Stomach (tissue), 9 donors: ENCODE measurements around the gene PCBD1. TPM values are rescaled to one million over a fixed set of nuclear protein-coding genes. Genes with fewer than 3 reads are reported as not detected.
"Not testable (repeated sequence)": the region's sequence is repeated elsewhere in the genome, so short reads cannot be mapped to it uniquely, and the experiment has no call there.

Experiments
- DNase-seq, 2 donors: peaks; one replicate each; pipeline versions ENCODE4 v3.0.0 to v3.0.0-alpha.2; 2013 to 2019
- H3K27ac ChIP-seq, 5 donors: fragments of 200-600 bp in 4 of 5; sonication (generic) in 4 of 5; one replicate each; pipeline ENCODE4 v1.5.1; 2013 to 2019; ENCODE audit warnings: mild to moderate bottlenecking in 1 of 5, moderate library complexity in 1 of 5
- H3K27me3 ChIP-seq, 3 donors: fragments of 200-600 bp; sonication (generic); one replicate each; pipeline ENCODE4 v1.5.1; 2017 to 2019; ENCODE audit warnings: mixed run types in 1 of 3
- H3K36me3 ChIP-seq, 4 donors: fragments of 200-600 bp; sonication (generic); 1 replicate in 3 of 4; 2 replicates in 1 of 4; pipeline ENCODE4 v1.5.1; 2016 to 2019
- H3K4me1 ChIP-seq, 4 donors: fragments of 200-600 bp; sonication (generic); one replicate each; pipeline ENCODE4 v1.5.1; 2016 to 2019
- H3K4me3 ChIP-seq, 4 donors: fragments of 200-600 bp; sonication (generic) in 3 of 4; one replicate each; pipeline ENCODE4 v1.5.1; 2016 to 2019; ENCODE audit warnings: mild to moderate bottlenecking in 1 of 4
- H3K9me3 ChIP-seq, 4 donors: fragments of 200-600 bp; sonication (generic); one replicate each; pipeline ENCODE4 v1.5.1; 2016 to 2019
- CTCF ChIP-seq, 7 experiments: fragments of 450-650 bp in 4 of 7; fragments of 200-600 bp in 3 of 7; sonication (generic) in 3 of 7; IDR thresholded peaks; one replicate each; pipeline ENCODE4 v1.5.1; 2016 to 2019; ENCODE audit warnings: antibody characterized with exemption in 7 of 7, control low read depth in 2 of 7, mild to moderate bottlenecking in 1 of 7
- EP300 ChIP-seq: sonication (generic); formaldehyde crosslinking; IDR thresholded peaks from one replicate; pipeline ENCODE4 v1.6.1; 2017; ENCODE audit warnings: antibody characterized with exemption
- POLR2A ChIP-seq, 4 donors: fragments of 450-650 bp; IDR thresholded peaks; one replicate each; pipeline ENCODE4 v1.6.1; 2016; ENCODE audit warnings: antibody characterized with exemption in 4 of 4, control low read depth in 2 of 4, mild to moderate bottlenecking in 1 of 4, moderate library complexity in 1 of 4
- POLR2AphosphoS5 ChIP-seq, 3 donors: sonication (generic); formaldehyde crosslinking; IDR thresholded peaks; one replicate each; pipeline ENCODE4 v1.6.1; 2016; ENCODE audit warnings: antibody characterized with exemption in 3 of 3
- WGBS, 5 donors: extraction: QIAGEN DNeasy Blood & Tissue Kit in 3 of 5; methylation state at CpG; one replicate each; pipeline versions ENCODE4 v1.1.5 to v1.1.7; 2013 to 2018; 5-methylcytosine and 5-hydroxymethylcytosine counted together
- intact Hi-C: fragments of 100-400 bp; cut with DNase I; formaldehyde crosslinking; loops from one replicate; pipeline ENCODE4 v1.15.1; 2023; ENCODE audit warnings: low total_unique reads
- polyA plus RNA-seq, 3 donors: library from polyadenylated mRNA; stranded (reverse); fragments of 200-250 nt; gene quantifications; one replicate each; pipeline ENCODE4 v1.2.3, GENCODE V29; 2013
- total RNA-seq, 5 donors: library from RNA; depleted of rRNA; stranded (reverse); fragments of >200 nt; gene quantifications; one replicate each; pipeline versions ENCODE4 v1.1.0 to v1.2.3, GENCODE V29; 2014 to 2016
- donor health status: healthy with polysubstance abuse.
- donor health status: Bipolar disorder and iron deficiency.
- donor health status: healthy.

Gene PCBD1
- total and polyA plus RNA-seq, 8 donors, result 29.4 to 130 (median 66.1) TPM

- Histone ChIP-seq H3K4me3 (no peak overlapping the region), H3K27me3 (peaks cover 0 to 16% (median 0%) of the 10 kb centered on the region in 3 donors), H3K36me3 (no peaks in the 10 kb centered on the region), H3K9me3 (no peaks in the 10 kb centered on the region), H3K27ac (no peak overlapping the region), H3K4me1 (peaks cover 0 to 21% (median 3%) of the 10 kb centered on the region in 4 donors)
- intact Hi-C loops, result loop anchor here (5.0 kb wide), 1 partner anchor 359 kb away; no protein-coding TSS in a partner anchor
- TF ChIP-seq POLR2AphosphoS5 (IDR thresholded peaks at IDR 0.05) (no peak), EP300 (no peak), POLR2A (IDR thresholded peaks at IDR 0.05) (no peak), CTCF (IDR thresholded peaks at IDR 0.05) (no peak)
- DNase-seq, result no peak
- WGBS, 5 donors, result 63 to 76% (median 74%) methylated on average over 8 of the region's 8 CpGs
Measured at GRCh38 chr10:70923696-70924095, 35.3 kb upstream of the PCBD1 start.

GRCh38 chr10:70921285-70921684 is 32.9 kb upstream of the PCBD1 start:
- H3K9me3 ChIP-seq, result no peaks in the 10 kb centered on the region
- peaks cover 0 to 38% (median 7%) of the 10 kb centered on the region in 3 donors for H3K27me3 ChIP-seq
- intact Hi-C loops, result loop anchor here (5.0 kb wide), 1 partner anchor 361 kb away; no protein-coding TSS in a partner anchor
- no peak overlapping the region for H3K27ac ChIP-seq
- DNase-seq, result no peak
- no peak overlapping the region for H3K4me3 ChIP-seq
- TF ChIP-seq POLR2AphosphoS5 (IDR thresholded peaks at IDR 0.05), result no peak
- TF ChIP-seq CTCF (IDR thresholded peaks at IDR 0.05), result no peak
- TF ChIP-seq POLR2A (IDR thresholded peaks at IDR 0.05), result no peak
- TF ChIP-seq EP300, result no peak
- H3K36me3 ChIP-seq, result no peaks in the 10 kb centered on the region
- WGBS, 5 donors, result 27 to 64% (median 46%) methylated on average over 1 of the region's 1 CpG
- peaks cover 0 to 7% (median 3%) of the 10 kb centered on the region in 4 donors for H3K4me1 ChIP-seq

GRCh38 chr10:70920519-70920918 is 32.2 kb upstream of the PCBD1 start:
- TF ChIP-seq CTCF (IDR thresholded peaks at IDR 0.05) (no peak), POLR2A (IDR thresholded peaks at IDR 0.05) (no peak), EP300 (no peak), POLR2AphosphoS5 (IDR thresholded peaks at IDR 0.05) (no peak)
- H3K27ac ChIP-seq, result no peak overlapping the region
- intact Hi-C loops, result loop anchor here (5.0 kb wide), 1 partner anchor 362 kb away; no protein-coding TSS in a partner anchor
- peaks cover 0 to 2% (median under 1%) of the 10 kb centered on the region in 4 donors for H3K4me1 ChIP-seq
- H3K4me3 ChIP-seq, result no peak overlapping the region
- H3K9me3 ChIP-seq, result no peaks in the 10 kb centered on the region
- 27 to 67% (median 38%) methylated on average over 4 of the region's 4 CpGs for WGBS, 5 donors
- H3K27me3 ChIP-seq, result peaks cover 0 to 38% (median 7%) of the 10 kb centered on the region in 3 donors
- no peaks in the 10 kb centered on the region for H3K36me3 ChIP-seq
- peak; percentile 59 to 76 for DNase-seq

- not testable (repeated sequence) for H3K36me3 ChIP-seq, H3K27ac ChIP-seq, H3K4me1 ChIP-seq, DNase-seq, H3K4me3 ChIP-seq, H3K9me3 ChIP-seq
- H3K27me3 ChIP-seq, result peaks cover 0 to 38% (median 7%) of the 10 kb centered on the region in 3 donors
- intact Hi-C loops, result loop anchor here (5.0 kb wide), 1 partner anchor 362 kb away; no protein-coding TSS in a partner anchor
- 82 to 88% (median 85%) methylated on average over 10 of the region's 10 CpGs for WGBS, 5 donors
Measured at GRCh38 chr10:70919906-70920305, 31.5 kb upstream of the PCBD1 start.

- TF ChIP-seq CTCF (IDR thresholded peaks at IDR 0.05) (no peak), EP300 (no peak), POLR2A (IDR thresholded peaks at IDR 0.05) (no peak), POLR2AphosphoS5 (IDR thresholded peaks at IDR 0.05) (no peak)
- no peaks in the 10 kb centered on the region for H3K36me3 ChIP-seq
- H3K4me1 ChIP-seq, result no peaks in the 10 kb centered on the region
- intact Hi-C loops, result no loop called here
- no peak overlapping the region for H3K4me3 ChIP-seq
- no peaks in the 10 kb centered on the region for H3K9me3 ChIP-seq
- 46 to 74% (median 57%) methylated on average over 15 to 22 of the region's 22 CpGs for WGBS, 5 donors
- no peak overlapping the region for H3K27ac ChIP-seq
- DNase-seq, result peak in 1 of 2 donors; percentile 79
- H3K27me3 ChIP-seq, result peaks cover 0 to 38% (median 7%) of the 10 kb centered on the region in 3 donors
Measured at GRCh38 chr10:70918851-70919530, 30.6 kb upstream of the PCBD1 start.
